GM23338 (cell line): ENCODE data around the gene IGFBP5. TPM values are rescaled to one million over a fixed set of nuclear protein-coding genes. Genes with fewer than 3 reads are reported as not detected.

Source experiments
- ATAC-seq: fragments of 200-7000 bp; cut with Tn5 transposase; 3 replicates; pipeline ENCODE4 v1.9.1; 2020
- DNase-seq: peaks from one replicate; pipeline ENCODE4 v3.0.0-alpha.2; 2015; ENCODE audit warnings: low spot score
- H2AFZ ChIP-seq: fragments of 200-600 bp; sonication (generic); 2 replicates; pipeline ENCODE4 v1.8.0; 2016; ENCODE audit warnings: antibody characterized with exemption, mild to moderate bottlenecking, moderate library complexity
- H3F3A ChIP-seq: fragments of 200-600 bp; sonication (generic); replicated peaks from 2 replicates; pipeline ENCODE4 v1.8.0; 2017; ENCODE audit warnings: antibody characterized with exemption, mixed run types, low read depth
- H3K27ac ChIP-seq: fragments of 200-600 bp; sonication (generic); 2 replicates; pipeline ENCODE4 v1.6.1; 2016; ENCODE audit warnings: low read depth
- H3K27me3 ChIP-seq: fragments of 200-600 bp; sonication (generic); 2 replicates; pipeline ENCODE4 v1.8.0; 2016; ENCODE audit warnings: mild to moderate bottlenecking, mixed run types, moderate library complexity; ENCODE audit not compliant: insufficient read depth
- H3K36me3 ChIP-seq: fragments of 200-600 bp; sonication (generic); 2 replicates; pipeline ENCODE4 v1.8.0; 2016; ENCODE audit warnings: mild to moderate bottlenecking; ENCODE audit not compliant: insufficient read depth
- H3K4me1 ChIP-seq: fragments of 200-600 bp; sonication (generic); 2 replicates; pipeline ENCODE4 v1.8.0; 2016; ENCODE audit warnings: mild to moderate bottlenecking, moderate library complexity; ENCODE audit not compliant: insufficient read depth
- H3K4me2 ChIP-seq: fragments of 200-600 bp; sonication (generic); 2 replicates; pipeline ENCODE4 v1.7.1; 2017; ENCODE audit warnings: mixed run types
- H3K4me3 ChIP-seq: fragments of 200-600 bp; sonication (generic); 2 replicates; pipeline ENCODE4 v1.6.1; 2016; ENCODE audit warnings: mixed run types
- H3K79me2 ChIP-seq: fragments of 200-600 bp; sonication (generic); replicated peaks from 2 replicates; pipeline ENCODE4 v1.8.0; 2017; ENCODE audit warnings: mild to moderate bottlenecking; ENCODE audit not compliant: insufficient read depth
- H3K9me2 ChIP-seq: fragments of 200-600 bp; sonication (generic); 2 replicates; pipeline ENCODE4 v1.8.0; 2017; ENCODE audit not compliant: insufficient read depth
- H4K20me1 ChIP-seq: fragments of 200-600 bp; sonication (generic); replicated peaks from 2 replicates; pipeline ENCODE4 v1.8.0; 2017; ENCODE audit warnings: mild to moderate bottlenecking; ENCODE audit not compliant: insufficient read depth
- H3K27ac Mint-ChIP-seq: 2 replicates; pipeline ENCODE4 v1.8.0; 2020; ENCODE audit warnings: inconsistent platforms, mild to moderate bottlenecking, moderate library complexity, mixed read lengths
- H3K27me3 Mint-ChIP-seq: 3 replicates; pipeline ENCODE4 v1.8.0; 2022; ENCODE audit warnings: low read depth, mild to moderate bottlenecking, moderate library complexity, mixed read lengths, inconsistent platforms; ENCODE audit not compliant: insufficient read depth, poor library complexity
- H3K36me3 Mint-ChIP-seq: 3 replicates; pipeline ENCODE4 v1.8.0; 2021; ENCODE audit warnings: low read depth, mild to moderate bottlenecking, inconsistent platforms, moderate library complexity, mixed read lengths
- H3K4me1 Mint-ChIP-seq: 3 replicates; pipeline ENCODE4 v1.8.0; 2020; ENCODE audit warnings: mild to moderate bottlenecking, inconsistent platforms, mixed read lengths
- H3K4me3 Mint-ChIP-seq: 3 replicates; pipeline ENCODE4 v1.8.0; 2021; ENCODE audit warnings: moderate library complexity, mild to moderate bottlenecking, inconsistent platforms, mixed read lengths
- H3K9me3 Mint-ChIP-seq: 3 replicates; pipeline ENCODE4 v1.8.0; 2020; ENCODE audit warnings: moderate library complexity, mild to moderate bottlenecking, inconsistent platforms, mixed read lengths
- CREB1 ChIP-seq: fragments of 250-450 bp; sonication (Bioruptor Pico); IDR thresholded peaks from 2 replicates; pipeline ENCODE4 v1.5.0; 2020; ENCODE audit warnings: low read depth, mild to moderate bottlenecking, moderate library complexity
- ETS1 ChIP-seq: IDR thresholded peaks from 2 replicates; pipeline ENCODE4 v1.6.1; 2016; ENCODE audit warnings: antibody characterized with exemption
- EZH2phosphoT487 ChIP-seq: fragments of 200-600 bp; sonication (generic); IDR thresholded peaks from one replicate; pipeline ENCODE4 v1.8.1; 2018; ENCODE audit warnings: antibody characterized with exemption; ENCODE audit not compliant: unreplicated experiment
- JUNB ChIP-seq: IDR thresholded peaks from one replicate; pipeline ENCODE4 v1.6.1; 2016; ENCODE audit warnings: antibody characterized with exemption; ENCODE audit not compliant: unreplicated experiment
- STAT1 ChIP-seq: IDR thresholded peaks from one replicate; pipeline ENCODE4 v1.6.1; 2016; ENCODE audit warnings: antibody characterized with exemption; ENCODE audit not compliant: unreplicated experiment
- ZNF331 ChIP-seq: fragments of 250-450 bp; sonication (Bioruptor Pico); IDR thresholded peaks from 2 replicates; pipeline ENCODE4 v1.5.0; 2020; ENCODE audit warnings: low read depth, mild to moderate bottlenecking, moderate library complexity
- ZNF462 ChIP-seq: fragments of 250-450 bp; sonication (Bioruptor Pico); IDR thresholded peaks from 2 replicates; pipeline ENCODE4 v1.5.0; 2020; ENCODE audit warnings: mild to moderate bottlenecking, moderate library complexity
- polyA plus RNA-seq: library from polyadenylated mRNA; unstranded; fragments of >200 nt; fragmentation: Nextera tagmentation; extraction: Ambion mirVana; gene quantifications from 2 replicates; pipeline ENCODE4 v1.2.1, GENCODE V29; 2016
- total RNA-seq: library from RNA; depleted of rRNA; stranded (reverse); fragments of >200 nt; shearing (Covaris generic); gene quantifications from 2 replicates; pipeline ENCODE4 v1.2.3, GENCODE V29; 2014
- TF ChIP-seq, protein P1 (sequence below), 2 experiments: fragments of 200-600 bp in 1 of 2; sonication (generic) in 1 of 2; conservative IDR thresholded peaks; 2 replicates each; pipeline versions ENCODE4 v1.5.1 to v1.6.1; 2016 to 2017; ENCODE audit warnings: antibody characterized with exemption in 2 of 2, low read depth in 2 of 2, mild to moderate bottlenecking in 2 of 2, moderate library complexity in 1 of 2

Gene IGFBP5
- total and polyA plus RNA-seq, 2 experiments from 2014 or later, result 0.70 to 2.5 TPM

- DNase-seq (no peak), ATAC-seq (no peak)
- H3F3A ChIP-seq, result no peaks in the 10 kb centered on the region
- Mint-ChIP-seq H3K36me3 (no peaks in the 10 kb centered on the region), H3K4me1 (peaks cover 6% of the 10 kb centered on the region; the same call in 1 of the 3 replicates), H3K27ac (no peak overlapping the region), H3K27me3 (peaks cover 3% of the 10 kb centered on the region), H3K4me3 (no peak overlapping the region), H3K9me3 (no peaks in the 10 kb centered on the region)
- no peak overlapping the region for H3K27ac ChIP-seq
- no peaks in the 10 kb centered on the region for H4K20me1 ChIP-seq
- no peaks in the 10 kb centered on the region for H3K4me1 ChIP-seq
- H3K4me3 ChIP-seq, result no peak overlapping the region
- H3K9me2 ChIP-seq, result 0 out of 2 replicates have a peak, but pooled peaks cover 4% of the 10 kb centered on the region
- H3K27me3 ChIP-seq, result no peaks in the 10 kb centered on the region
- no peaks in the 10 kb centered on the region for H3K36me3 ChIP-seq
- TF ChIP-seq CREB1, result no peak
- TF ChIP-seq, protein P1, sequence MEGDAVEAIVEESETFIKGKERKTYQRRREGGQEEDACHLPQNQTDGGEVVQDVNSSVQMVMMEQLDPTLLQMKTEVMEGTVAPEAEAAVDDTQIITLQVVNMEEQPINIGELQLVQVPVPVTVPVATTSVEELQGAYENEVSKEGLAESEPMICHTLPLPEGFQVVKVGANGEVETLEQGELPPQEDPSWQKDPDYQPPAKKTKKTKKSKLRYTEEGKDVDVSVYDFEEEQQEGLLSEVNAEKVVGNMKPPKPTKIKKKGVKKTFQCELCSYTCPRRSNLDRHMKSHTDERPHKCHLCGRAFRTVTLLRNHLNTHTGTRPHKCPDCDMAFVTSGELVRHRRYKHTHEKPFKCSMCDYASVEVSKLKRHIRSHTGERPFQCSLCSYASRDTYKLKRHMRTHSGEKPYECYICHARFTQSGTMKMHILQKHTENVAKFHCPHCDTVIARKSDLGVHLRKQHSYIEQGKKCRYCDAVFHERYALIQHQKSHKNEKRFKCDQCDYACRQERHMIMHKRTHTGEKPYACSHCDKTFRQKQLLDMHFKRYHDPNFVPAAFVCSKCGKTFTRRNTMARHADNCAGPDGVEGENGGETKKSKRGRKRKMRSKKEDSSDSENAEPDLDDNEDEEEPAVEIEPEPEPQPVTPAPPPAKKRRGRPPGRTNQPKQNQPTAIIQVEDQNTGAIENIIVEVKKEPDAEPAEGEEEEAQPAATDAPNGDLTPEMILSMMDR (conservative IDR thresholded peaks at IDR 0.05; ENCODE audit: low read depth in 2 of 2), result no peak
- TF ChIP-seq ETS1, result no peak
- TF ChIP-seq JUNB, result no peak
- TF ChIP-seq ZNF331 (CRISPR knock-in tag), result no peak
- TF ChIP-seq STAT1, result no peak
- TF ChIP-seq ZNF462 (CRISPR knock-in tag), result no peak
- TF ChIP-seq EZH2phosphoT487, result no peak
- H3K79me2 ChIP-seq, result no peaks in the 10 kb centered on the region
- peak overlapping the region; percentile 23; the same call in 1 of the 2 replicates for H2AFZ ChIP-seq
- H3K4me2 ChIP-seq, result no peak overlapping the region
These were observed 20.1 kb upstream of the IGFBP5 start for GRCh38 chr2:216715402-216715974.
